Stimulated activated CD4-positive, alpha-beta T cell treated with anti-CD3 and anti-CD28 coated beads, Interleukin-12 subunit alpha, Interleukin-12 subunit beta, amount 100 ng/mL, for 48 hours (primary cell): Measurements from ENCODE around the gene BST2.

ENCODE experiments used
- DNase-seq, 3 donors: peaks; one replicate each; pipeline ENCODE4 v3.0.0-alpha.2; 2020; ENCODE audit warnings: low read depth in 2 of 3, low spot score in 1 of 3

BST2 gene

DNA sequence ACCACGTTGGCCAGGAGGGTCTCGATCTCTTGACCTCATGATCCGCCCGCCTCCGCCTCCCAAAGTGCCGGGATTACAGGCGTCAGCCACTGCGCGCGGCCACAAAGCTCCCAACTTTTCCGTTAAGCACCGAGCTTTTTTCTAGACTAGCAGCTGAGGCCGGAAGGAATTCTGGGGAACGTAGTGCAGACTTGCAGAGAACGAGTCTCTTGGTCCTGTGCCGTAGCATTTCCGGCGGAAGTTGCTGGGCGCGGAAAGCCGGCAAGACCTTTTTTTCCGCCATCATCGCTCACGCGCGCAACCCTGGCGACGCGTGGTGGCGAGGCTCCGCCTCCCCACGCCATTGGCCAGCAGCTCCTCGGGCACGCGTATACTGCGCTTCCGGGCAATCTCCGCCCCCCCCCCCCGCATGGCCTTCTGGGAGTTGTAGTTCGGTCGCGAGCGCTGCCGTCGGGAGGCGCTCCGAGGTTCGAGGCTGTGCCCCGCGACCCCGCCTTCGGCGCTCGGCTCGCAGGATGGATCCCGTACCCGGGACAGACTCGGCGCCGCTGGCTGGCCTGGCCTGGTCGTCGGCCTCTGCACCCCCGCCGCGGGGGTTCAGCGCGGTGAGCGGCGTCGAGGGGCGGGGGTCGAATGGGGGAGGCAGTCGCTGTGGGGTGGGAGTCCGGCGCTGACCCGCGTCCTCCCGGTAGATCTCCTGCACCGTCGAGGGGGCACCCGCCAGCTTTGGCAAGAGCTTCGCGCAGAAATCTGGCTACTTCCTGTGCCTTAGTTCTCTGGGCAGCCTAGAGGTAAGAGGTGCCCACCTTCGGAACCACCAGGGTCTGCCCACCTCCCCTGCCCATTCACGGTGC, 14.4 kb upstream of the BST2 start, which contains the start of gene MVB12A:
MVB12A (plus strand) TSS at position 427 of the 854 bp plus-strand sequence; CDS start at position 516, 89 bp downstream.
- DNase-seq = peak; percentile 87 to 94 (median 94)

DNA sequence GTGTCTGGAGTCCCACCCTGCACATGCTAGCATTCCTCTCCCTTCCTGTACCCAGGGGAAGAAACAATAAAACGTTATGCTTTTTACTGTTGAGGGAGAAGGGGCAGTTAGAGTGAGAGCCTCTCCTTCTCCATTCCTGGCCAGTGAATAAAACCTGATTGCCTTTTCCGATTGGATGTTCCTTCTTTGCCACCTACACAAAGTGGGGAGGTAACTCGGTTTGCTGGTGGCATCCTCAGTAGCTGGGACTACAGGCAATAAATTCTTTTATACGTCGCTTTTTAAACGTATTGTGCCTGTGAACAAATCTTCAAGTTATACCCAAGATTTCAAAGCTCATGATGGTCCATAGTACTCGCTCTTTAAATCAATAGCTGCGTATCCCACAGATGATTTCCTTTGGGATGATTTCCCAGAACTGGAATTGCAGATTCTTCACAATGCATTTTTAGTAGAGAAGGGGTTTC, 13.8 kb upstream of the BST2 start:
- DNase-seq = no peak

- DNase-seq = no peak
These were observed 13.3 kb upstream of the BST2 start for GRCh38 chr19:17418710-17419109.

- no peak for DNase-seq
These were observed 9.7 kb upstream of the BST2 start for GRCh38 chr19:17415121-17415520.

- no peak for DNase-seq
These were observed 8.7 kb upstream of the BST2 start for GRCh38 chr19:17414097-17414496.

DNA sequence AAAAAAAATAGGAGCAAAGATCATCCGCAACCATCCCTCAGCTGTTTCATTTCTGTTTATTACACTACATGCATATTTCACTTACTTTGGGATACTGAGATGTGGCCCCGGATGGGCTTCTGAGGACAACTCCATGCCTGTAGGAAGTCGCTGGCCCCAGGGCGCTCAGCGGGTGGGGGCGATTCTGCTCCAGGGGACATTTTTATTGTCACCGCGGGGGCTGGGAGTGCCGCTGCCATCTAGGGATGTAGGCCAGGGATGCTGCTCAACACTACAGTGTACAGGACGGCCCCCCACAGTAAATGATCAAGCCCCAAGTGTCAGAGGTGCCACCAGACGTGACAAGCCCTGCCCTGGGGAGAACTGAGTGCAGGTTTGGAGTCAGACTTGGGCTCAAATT, 6.4 kb upstream of the BST2 start:
- no peak for DNase-seq

DNA sequence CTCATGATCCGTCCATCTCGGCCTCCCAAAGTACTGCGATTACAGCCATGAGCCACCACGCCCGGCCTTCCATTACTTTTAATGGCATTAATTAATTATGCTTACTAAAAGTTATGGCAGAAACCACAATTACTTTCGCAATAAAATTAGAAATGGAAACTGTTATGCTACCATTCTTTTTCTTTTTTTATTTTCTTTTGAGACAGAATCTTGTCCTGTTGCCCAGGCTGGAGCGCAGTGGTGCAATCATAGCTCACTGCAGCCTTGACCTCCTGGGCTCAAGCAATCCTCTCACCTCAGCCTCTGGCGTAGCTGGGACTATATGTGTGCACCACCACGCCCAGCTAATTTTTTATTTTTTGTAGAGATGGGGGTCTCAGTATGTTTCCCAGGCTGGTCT, 4.6 kb upstream of the BST2 start:
- no peak for DNase-seq

DNA sequence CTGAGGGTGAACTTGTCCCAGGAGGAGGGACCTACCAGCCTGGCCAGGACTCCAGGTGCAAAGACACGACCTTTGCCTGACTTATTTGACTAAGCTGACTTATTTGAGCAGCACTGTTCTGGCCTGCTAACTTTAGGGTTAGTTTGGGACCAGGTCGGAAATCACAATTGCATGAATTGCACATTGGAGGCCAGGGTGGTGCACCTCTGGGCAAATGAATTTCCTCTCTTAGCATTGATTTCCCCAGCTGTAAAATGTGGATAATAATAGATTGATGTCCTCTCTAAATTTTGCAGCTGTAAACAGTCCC, 1.4 kb upstream of the BST2 start:
- DNase-seq = no peak

- no peak for DNase-seq
These were observed 836 bp upstream of the BST2 start for GRCh38 chr19:17406046-17406886.

GRCh38 chr19:17404621-17405249, 695 bp downstream of the BST2 start:
- DNase-seq = no peak

DNA sequence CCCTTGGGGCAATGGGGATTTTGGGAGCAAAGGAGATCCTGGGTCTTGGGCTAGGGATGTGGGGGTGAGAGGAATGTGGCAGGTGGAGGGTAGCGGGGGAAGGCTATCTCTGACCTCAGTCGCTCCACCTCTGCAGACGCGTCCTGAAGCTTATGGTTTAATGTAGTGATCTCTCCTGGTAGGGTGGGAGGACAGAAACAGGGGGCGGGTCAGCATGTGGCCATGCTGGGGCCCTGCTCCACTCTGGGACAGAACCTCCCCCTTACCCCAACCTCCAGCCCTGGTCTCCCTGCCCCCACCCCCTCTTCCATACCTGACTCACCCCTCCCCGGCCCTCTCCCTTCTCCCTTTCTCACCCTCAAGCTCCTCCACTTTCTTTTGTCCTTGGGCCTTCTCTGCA, 1.4 kb downstream of the BST2 start:
- DNase-seq = peak in 1 of 3 donors; percentile 16

- DNase-seq = peak in 2 of 3 donors; percentile 34 to 39
These were observed 2.2 kb downstream of the BST2 start for GRCh38 chr19:17402982-17403855.

DNA sequence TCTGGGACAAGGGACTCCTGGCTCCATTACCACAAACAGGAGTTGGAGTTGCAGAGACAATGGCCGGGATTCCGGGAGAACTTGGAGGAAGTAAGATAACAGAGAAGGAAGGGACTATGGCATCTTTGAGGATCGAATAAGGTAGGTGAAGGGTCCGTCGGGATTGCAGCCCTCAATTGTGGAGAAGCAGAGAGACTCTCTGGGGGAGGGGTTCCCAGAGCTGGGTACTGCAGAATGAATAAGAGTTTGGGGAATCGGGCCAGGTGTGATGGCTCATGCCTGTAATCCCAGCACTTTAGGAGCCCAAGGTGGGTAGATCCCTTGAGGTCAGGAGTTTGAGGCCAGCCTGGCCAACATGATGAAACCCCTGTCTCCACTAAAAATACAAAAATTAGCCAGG, 3.8 kb downstream of the BST2 start:
- no peak for DNase-seq

GRCh38 chr19:17398902-17399527, 6.4 kb downstream of the BST2 start:
- no peak for DNase-seq

DNA sequence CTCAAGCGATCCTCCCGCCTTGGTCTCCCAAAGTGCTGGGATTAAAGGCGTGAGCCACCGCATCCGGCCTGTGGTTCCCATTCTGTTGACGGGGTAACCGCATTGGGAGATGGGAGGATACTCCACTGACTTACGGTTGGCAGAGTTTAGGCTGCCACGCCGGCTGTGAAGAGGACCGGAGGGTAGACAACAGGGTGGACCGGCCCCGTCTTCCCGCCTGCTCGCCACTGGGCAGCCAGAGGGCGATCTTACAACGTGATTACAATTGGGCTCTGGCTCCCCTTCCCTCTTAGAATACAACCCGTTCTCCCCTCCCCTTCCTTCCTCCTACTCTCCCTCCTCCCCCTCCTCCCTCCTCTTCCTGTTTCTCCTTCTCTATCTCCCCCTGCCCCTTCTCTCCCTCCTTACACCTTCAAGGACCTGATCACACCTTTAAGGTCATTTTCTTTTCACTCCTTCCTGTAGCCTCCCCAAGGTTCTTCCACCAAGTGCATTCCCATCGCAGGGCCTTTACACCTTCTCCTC, 10.5 kb downstream of the BST2 start:
- peak; percentile 58 to 75 (median 65) for DNase-seq

DNA sequence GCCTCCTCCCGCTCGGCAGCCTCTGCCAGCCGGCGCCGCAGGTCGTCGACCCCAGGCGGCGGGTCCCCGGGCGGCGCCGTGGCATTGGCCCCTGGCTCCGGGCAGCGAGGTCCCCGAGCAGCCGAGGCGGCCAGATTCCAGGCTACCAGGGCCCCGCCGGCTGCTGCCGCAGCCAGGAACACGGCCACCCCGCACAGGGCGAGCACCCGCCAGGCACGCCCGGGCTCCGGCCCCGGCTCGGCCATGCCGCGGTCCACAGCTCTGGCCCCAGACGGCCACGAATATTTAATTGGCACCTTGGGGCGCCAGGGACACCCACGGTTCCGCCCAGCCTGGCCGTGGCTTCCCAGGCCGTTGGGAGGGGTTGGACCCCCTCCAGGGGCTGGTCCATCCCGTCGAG, 11.5 kb downstream of the BST2 start, which contains the start of gene CCDC194:
CCDC194 (minus strand) TSS at position 283 of the 400 bp plus-strand sequence; CDS start at position 245, 38 bp downstream.
- no peak for DNase-seq

DNA sequence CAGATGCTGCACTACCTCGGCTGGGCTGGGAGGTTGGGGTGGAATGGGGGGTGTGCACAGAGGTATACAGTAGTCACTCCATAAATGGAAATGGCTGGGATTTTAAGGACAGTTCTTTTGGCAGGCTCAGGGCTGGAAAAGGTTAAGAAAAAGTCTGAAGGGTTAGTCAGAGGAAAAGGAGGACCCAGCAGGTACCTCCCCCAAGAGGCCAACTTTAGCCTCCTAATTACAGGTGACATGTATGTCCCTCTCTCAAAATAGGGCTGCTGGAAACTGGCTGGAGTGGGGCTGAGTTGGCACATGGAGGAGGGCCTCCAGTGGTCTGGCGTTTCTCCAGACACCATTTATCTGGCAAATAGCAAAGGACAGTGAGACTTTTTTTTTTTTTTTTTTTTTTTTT, 12.4 kb downstream of the BST2 start:
- DNase-seq = no peak

DNA sequence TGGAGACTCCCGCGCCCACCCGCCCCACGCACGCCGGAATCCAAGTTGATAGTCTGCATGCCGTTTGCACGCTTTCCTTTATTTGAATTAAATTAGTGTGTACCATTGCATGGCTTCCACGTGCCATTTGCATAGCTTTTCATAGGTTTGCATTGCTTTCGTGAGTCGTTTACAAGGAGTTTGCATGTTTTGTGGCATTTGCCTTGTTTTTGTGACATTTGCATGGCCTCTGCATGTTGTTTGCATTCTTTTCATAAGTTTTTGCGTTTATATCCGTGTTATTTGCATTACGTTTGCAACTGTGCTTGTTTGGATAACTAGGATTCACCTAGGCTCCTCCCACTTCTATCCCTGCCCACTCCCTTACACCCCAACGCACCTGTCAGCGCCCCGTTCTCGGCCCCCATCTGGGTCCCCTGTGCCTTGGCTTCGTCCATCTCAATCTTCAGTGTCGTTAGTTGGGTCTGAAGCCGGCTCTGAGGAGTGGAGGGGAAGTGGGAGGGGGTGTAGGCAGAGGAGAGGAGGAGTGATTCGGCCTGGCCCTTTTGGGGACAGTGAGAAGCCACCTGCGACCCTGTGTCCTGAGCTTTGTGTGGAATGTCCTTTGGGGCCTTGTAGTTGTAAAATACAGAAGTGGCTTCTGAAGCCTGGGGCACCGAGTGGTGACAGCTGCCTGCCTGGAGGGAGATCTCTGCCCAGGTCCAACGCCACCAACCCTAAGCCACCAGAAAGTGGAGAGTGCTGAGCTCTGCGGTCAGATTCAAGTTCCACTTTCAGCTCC, 13.9 kb downstream of the BST2 start:
- DNase-seq = no peak
